Lower leg skin (tissue), 4 donors: ENCODE data around the gene KDM6A. TPM values are rescaled to one million over a fixed set of nuclear protein-coding genes. Genes with fewer than 3 reads are reported as not detected.
"Not testable (repeated sequence)": the region's sequence is repeated elsewhere in the genome, so short reads cannot be mapped to it uniquely, and the experiment has no call there.

Source experiments
- DNase-seq, 2 donors: peaks; one replicate each; pipeline ENCODE4 v3.0.0-alpha.2; 2019; ENCODE audit warnings: low spot score in 2 of 2
- H3K4me3 ChIP-seq: fragments of 200-600 bp; sonication (generic); 2 replicates; pipeline ENCODE4 v1.5.1; 2017; ENCODE audit warnings: mild to moderate bottlenecking, low read depth; ENCODE audit not compliant: poor library complexity, severe bottlenecking
- CTCF ChIP-seq, 3 donors: fragments of 450-650 bp; IDR thresholded peaks; one replicate each; pipeline ENCODE4 v1.5.1; 2016; ENCODE audit warnings: antibody characterized with exemption in 3 of 3, mild to moderate bottlenecking in 3 of 3, moderate library complexity in 2 of 3
- POLR2A ChIP-seq, 2 donors: fragments of 450-650 bp; IDR thresholded peaks; one replicate each; pipeline ENCODE4 v1.6.1; 2016 to 2017; ENCODE audit warnings: antibody characterized with exemption in 2 of 2, mild to moderate bottlenecking in 1 of 2, moderate library complexity in 1 of 2
- WGBS, 2 donors: methylation state at CpG; one replicate each; pipeline ENCODE4 v1.1.5; 2018; 5-methylcytosine and 5-hydroxymethylcytosine counted together
- intact Hi-C: fragments of 100-400 bp; cut with DNase I; formaldehyde crosslinking; loops from one replicate; pipeline ENCODE4 v1.15.0; 2023; ENCODE audit warnings: low total_unique reads
- total RNA-seq, 4 donors: library from RNA; depleted of rRNA; stranded (reverse); fragments of >200 nt; gene quantifications; one replicate each; pipeline ENCODE4 v1.1.0, GENCODE V29; 2016

The KDM6A gene
- total RNA-seq, 4 donors from 2014 or later: 30.3 to 88.2 (median 43.7) TPM

GRCh38 chrX:44843753-44844152 is 29.2 kb upstream of the KDM6A start, which contains the start of gene DUSP21:
DUSP21 (plus strand) TSS chrX:44844021; CDS start chrX:44844133, 112 bp downstream.
- intact Hi-C loops: no loop called here
- no peak for TF ChIP-seq POLR2A (IDR thresholded peaks at IDR 0.05)
- TF ChIP-seq CTCF (IDR thresholded peaks at IDR 0.05): no peak
- no peak for DNase-seq
- no peak within 1 kb of the TSS for H3K4me3 ChIP-seq
- 83 to 91% methylated on average over 15 to 16 of the region's 16 CpGs for WGBS, 2 donors

DNA sequence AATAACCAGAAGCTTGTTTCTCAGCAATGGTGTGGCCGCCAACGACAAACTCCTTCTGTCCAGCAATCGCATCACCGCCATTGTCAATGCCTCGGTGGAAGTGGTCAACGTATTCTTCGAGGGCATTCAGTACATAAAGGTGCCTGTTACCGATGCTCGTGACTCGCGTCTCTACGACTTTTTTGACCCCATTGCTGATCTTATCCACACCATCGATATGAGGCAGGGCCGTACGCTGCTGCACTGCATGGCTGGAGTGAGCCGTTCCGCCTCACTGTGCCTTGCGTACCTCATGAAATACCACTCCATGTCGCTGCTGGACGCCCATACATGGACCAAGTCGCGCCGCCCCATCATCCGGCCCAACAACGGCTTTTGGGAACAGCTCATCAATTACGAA is 28.8 kb upstream of the KDM6A start:
- TF ChIP-seq POLR2A (IDR thresholded peaks at IDR 0.05) (no peak), CTCF (IDR thresholded peaks at IDR 0.05) (no peak)
- WGBS, 2 donors: 97 to 98% methylated on average over 17 to 26 of the region's 26 CpGs

DNA sequence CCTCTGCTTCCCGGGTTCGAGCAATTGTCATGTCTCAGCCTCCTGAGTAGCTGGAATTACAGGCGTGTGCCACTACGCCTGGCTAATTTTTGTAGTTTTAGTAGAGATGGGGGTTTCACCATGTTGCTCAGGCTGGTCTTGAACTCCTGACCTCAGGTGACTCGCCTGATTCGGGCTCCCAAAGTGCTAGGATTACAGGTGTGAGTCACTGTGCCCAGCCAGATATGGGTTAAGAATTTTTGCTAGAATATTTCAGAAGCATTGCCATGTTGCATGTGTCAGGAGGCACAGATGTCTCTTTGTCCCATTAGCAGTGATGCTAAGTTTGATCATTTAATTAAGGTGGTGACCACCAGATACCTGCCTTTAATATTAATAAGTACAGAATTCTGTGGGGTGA is 22.1 kb upstream of the KDM6A start:
- H3K4me3 ChIP-seq, DNase-seq, intact Hi-C loops: not testable (repeated sequence)
- 82 to 86% methylated on average over 6 of the region's 6 CpGs for WGBS, 2 donors

More for the DNA sequence above, 28.8 kb upstream of the KDM6A start:
- no peak overlapping the region for H3K4me3 ChIP-seq
- DNase-seq: no peak
- intact Hi-C loops: no loop called here

- intact Hi-C loops: no loop called here
- 62 to 82% methylated on average over 16 of the region's 16 CpGs for WGBS, 2 donors
- no peak for DNase-seq
- no peak overlapping the region for H3K4me3 ChIP-seq
- no peak for TF ChIP-seq CTCF (IDR thresholded peaks at IDR 0.05)
- no peak for TF ChIP-seq POLR2A (IDR thresholded peaks at IDR 0.05)
Measured at GRCh38 chrX:44871114-44871645, 1.8 kb upstream of the KDM6A start.

GRCh38 chrX:44871931-44872820 is 812 bp upstream of the KDM6A start:
- intact Hi-C loops: no loop called here
- H3K4me3 ChIP-seq: peak overlapping the region; percentile 46
- TF ChIP-seq CTCF (IDR thresholded peaks at IDR 0.05) (no peak), POLR2A (IDR thresholded peaks at IDR 0.05) (no peak)
- 1% methylated on average over 12 to 37 of the region's 60 CpGs for WGBS, 2 donors
- DNase-seq: peak; percentile 16 to 92
